Glomerular visceral epithelial cell (primary cell): ENCODE measurements around the gene DDT.
"Not testable (repeated sequence)": the region's sequence is repeated elsewhere in the genome, so short reads cannot be mapped to it uniquely, and the experiment has no call there.

Source experiments
- DNase-seq: peaks from one replicate; pipeline ENCODE4 v3.0.0-alpha.2; 2016; ENCODE audit errors: extremely low spot score

DDT gene

DNA sequence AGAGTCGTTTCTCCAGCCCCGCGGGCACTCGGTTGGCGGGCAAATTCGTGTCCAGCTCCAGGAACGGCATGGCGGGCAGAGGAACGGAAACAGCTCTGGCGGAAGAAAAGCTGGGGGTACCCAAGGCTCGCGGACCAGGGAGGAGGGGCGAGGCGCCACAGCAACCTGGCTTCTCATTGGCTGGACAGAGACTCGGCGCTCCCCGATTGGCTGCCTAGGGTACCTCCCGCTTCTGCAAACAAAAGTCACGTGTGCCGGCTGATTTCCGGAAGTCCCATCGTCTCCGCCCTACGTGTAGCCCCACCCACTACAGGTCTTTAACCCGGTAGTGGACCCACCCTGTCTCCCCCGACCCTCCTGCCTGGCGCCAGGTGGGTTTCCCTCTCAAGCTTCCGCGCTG is at the start of gene DDT:
DDT (minus strand) TSS at position 97 of the 400 bp plus-strand sequence; CDS start at position 70, 27 bp downstream.
- DNase-seq: not testable (repeated sequence)

DNA sequence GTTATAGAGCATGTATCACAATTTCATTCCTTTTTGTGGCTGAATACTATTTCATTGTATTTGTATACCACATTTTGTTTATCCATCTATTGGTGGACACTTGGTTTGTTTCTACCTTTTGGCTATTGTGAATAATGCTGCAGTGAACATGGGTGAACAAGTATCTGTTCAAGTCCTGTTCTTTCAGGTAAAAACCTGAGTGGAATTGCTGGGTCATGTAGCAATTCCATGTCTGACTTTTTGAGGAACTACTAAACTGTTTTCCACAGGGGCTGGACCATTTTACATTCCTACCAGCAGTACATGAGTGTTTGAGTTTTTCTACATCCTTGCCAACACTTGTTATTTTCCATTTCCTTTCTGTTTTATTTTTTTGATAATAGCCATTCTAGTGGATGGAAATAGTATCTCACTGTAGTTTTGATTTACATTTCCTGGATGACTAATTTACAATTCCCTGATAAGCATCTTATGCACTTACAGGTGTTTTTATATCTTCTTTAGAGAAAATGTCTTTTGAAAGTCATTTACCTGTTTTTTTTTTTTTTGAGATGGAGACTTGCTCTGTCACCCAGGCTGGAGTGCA is 49.1 kb upstream of the DDT start:
- no peak for DNase-seq

DNA sequence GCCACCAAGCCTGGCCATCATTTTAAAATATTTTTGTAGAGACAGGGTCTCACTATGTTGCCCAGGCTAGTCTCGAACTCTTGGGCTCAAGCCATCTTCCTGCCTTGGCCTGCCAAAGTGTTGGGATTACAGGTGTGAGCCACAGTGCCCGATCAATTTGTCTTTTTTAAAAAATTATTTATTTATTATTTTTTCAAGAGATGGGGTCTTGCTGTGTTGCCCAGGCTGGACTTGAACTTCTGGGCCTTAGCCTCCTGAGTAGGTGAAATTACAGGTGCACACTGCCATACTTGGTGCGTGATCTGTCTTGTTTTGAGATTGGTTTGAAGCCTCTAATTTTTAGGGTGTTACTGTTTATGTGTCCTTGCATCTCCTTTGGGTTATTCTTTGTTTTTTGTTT is 47.1 kb upstream of the DDT start:
- no peak for DNase-seq

DNA sequence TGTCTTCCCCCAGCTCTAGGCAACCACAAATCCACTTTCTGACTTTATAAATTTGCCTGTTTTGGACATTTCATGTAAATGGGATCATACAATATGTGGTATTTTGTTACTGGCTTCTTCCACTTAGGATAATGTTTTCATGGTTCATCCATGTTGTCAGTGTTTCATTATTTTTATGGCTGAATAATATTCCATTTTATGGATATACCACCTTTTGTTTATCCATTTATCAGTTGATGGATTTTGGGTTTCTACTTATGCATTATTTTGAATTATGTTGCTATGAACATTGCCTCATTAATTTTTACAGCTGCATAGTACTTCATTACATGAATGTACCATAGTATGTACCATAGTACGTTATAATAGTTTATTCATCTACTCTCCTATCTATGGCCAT is 41.9 kb upstream of the DDT start:
- DNase-seq: no peak

DNA sequence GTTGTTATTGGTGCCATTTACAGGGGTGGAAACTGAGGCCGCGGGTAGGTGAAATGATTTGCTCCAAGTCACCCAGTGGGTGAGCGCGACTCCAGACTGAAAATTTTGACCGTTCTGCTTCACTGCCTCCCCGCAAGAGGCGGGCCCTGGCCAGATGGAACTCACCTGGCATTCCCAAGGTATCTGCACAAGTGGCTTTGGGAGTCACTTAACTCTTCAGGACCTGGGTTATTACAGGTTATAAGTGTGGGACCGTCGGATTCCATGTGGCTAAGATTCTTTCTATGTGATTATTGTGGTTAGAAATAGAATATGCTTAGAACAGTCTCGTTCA is 37.5 kb upstream of the DDT start:
- no peak for DNase-seq

DNA sequence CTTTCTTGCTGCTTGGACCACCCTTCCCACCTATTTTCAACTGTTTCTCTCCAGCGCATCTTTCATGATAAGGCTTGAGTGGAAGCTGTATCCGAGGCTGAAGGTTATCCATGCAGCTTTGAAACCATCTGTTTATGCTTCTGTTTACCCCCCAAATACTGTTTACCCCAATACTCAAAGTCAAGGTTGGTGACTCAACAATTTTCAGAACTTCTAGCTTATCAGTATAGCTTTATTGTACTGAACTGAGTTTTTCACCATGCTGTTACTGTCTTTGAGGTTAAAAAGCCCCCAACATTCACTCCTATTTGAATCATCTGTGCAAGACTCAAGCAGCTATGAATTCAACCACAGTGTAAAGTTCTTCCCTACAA is 35.8 kb upstream of the DDT start:
- DNase-seq: no peak

DNA sequence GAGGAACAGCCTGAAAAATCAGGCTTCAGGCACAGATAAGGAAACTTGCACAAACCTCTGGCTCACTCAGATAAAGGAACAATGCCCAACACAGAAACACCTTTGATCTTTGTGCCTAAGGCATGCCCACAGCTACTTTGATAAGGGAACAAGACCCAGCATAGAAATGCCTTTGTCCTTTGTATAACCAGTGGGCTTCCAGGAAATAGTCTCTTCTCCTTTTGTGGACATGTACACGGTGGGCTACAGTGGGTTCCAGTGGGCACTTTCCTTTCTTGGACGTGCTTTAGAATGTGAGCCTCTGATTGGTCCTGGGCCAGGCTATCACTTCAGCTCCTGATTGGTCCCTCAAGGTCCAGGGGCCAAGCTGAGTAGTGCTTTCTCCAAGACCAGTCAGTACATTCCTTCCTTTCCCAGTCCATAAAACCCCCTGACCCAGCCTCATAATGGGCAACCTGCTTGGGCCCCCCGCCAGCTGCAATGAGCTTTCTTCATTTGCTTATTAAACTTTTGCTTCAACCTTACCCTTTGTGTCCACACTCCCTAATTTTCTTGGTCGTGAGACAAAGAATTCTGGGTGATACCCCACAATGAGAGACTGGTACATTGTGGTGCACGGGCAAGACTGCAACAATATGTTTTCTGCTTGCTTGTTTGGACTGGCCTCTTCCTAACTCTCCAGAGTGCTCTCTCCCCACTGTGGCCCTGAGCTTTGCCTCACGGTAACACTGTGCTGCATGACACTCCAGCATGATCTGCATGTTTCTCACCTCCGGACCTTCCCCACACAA is 35.2 kb upstream of the DDT start:
- DNase-seq: no peak

DNA sequence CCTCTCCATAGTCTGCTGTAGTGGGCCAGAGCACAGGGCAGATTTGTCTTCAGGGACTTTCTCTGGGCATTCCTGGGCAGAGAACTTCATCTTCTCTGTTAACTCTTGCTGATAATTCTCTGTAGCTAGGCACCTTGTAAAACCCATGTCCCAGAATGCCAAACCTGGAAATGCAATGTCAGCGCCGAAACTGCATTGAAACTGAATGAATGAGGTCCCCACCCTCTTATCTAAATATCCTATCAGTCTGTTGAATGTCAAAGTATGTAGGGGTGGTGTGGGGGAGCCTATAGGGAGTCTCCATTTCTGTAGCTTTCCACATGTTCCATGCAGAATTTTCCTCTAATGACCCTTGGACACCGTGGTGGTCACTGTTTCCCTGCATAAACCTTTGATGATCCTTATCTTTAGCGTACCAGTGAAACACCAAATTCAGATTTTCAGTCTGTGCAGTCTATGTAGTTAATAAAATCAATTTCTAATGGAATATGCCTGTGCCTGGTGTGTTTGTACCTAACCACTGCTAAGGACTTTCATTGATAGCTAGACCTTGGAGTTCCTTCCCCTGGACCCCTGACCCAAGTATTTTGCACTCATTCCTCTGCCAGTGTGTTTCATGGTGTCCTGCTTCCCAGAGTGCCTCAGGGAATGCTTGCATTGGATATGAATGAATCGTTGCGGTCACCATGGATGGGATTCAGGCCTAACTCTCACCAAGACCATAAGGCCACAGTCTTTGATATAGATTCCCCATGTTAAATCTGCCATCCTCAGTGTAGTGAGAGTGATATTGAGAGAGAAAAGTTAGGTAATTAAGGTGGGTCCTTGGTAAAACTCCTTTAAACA is 34.4 kb upstream of the DDT start:
- no peak for DNase-seq

DNA sequence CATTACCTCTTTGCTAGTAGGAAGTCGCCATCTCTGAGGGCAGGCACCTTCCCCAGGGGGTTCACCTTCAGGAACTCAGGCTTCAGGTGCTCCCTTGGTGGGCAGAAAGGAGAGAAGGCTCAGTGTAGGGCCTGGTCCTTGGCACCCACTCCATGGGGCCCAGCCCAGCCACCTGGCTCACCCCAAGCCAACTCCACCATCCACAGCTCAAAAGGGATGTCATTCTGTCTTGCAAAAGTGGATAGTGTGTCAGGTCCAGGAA is 33.7 kb upstream of the DDT start:
- no peak for DNase-seq

DNA sequence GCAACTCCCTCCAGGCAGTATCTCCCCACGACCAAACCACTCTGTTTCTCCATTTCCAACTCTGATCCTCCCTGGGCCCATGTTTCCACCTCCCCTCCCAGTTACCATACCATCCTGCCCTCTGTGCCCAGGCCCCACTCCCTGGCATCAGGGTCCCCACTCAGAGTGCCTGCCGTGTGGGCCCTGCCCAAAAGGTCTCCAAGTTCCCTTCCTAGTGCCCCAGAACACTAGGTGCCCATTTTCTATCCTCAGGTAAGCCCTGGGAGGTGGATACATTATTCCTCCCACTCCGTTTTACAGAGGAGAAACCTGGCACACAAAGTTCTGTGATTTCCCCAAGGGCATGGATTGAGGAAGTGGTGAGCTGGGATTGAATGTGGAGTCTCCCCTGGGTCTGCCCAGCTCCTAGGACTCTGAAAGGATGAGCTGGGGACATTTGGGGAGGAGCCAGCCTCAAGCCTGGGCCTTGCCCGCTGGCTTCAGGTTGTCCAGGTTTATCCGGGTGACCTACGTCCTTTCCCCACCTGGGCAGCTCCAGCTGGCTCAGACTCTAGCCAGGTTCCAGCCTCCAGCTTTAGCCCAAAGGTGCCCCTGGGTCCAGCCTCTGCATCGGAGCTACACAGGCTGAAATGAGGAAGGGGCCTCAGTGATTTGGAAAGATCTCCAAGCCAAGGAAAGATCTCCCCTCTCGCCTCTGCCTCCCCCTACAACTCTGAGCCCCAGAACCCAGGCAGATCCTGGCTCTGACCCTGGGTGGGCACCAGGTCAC is 33.2 kb upstream of the DDT start:
- DNase-seq: no peak

DNA sequence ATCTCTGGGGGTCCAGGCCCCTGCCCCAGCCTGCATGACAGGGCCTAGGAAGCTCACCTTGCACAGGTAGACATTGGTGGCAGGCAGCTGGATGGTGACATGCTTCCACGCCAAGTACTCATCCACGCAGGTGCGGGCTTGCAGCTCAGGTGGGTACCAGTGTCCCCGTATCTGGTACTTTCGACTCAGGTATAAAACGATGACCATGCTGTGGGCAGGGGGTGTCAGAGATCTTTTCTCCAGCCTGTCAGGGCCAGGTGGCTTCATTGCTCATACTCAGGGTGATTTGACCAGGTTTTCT is 32.6 kb upstream of the DDT start:
- DNase-seq: no peak

DNA sequence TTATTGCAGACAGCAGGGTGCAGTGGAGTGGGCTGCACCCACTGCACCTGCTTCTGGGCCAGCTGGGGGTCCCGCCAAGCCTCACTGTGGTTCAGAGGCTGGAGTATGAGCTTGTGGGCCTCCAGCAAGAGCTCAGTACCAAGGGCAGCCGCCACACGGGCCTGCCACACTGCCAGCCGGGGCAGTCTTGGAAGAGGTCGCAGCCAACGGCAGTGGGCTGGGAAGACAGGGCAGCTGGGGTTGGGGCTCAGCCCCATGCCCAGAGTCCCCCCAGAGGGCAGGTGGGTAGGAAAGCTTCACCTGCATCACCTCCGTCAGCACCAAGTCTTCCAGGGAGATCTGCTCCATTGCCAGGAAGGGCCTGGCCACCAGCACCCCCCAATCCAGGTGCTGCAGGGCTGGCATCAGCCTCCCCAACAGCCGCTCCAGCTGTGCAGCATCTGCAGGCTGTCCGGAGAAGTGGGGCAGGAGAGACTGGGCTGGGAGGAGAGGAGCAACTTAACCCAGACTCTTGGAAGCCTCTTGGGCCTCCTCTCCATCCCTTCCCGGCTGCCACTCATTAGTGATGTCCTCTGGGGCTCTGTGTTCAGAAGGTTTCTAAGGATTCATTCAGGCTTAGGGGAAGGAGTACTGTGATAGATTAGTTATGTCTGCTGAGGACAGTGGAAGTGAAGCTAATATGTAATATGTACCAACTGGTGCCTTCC is 32.1 kb upstream of the DDT start:
- DNase-seq: no peak

DNA sequence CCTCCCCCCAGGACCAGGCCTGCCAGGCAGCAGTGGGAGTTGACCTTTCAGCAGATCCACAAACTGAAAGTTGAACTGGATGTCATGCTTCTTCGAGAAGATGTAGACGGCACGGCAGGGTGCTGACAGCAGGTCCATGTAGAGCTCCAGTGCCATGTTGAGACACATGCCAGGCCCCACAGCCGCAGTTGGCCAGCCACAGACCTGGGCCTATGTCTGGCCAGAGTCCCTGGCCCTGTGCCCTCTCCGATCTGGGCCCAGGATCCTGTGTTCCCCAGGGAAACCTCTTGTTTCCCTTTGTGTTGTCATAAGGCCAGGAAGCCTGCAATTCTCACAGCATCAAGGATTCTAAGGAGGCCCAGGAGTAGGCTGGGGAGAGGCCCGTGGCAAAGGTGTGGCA is 31.0 kb upstream of the DDT start, which contains the start of gene GSTT4:
GSTT4 (minus strand) TSS at position 253 of the 400 bp plus-strand sequence; CDS start at position 156, 97 bp downstream.
- DNase-seq: no peak

DNA sequence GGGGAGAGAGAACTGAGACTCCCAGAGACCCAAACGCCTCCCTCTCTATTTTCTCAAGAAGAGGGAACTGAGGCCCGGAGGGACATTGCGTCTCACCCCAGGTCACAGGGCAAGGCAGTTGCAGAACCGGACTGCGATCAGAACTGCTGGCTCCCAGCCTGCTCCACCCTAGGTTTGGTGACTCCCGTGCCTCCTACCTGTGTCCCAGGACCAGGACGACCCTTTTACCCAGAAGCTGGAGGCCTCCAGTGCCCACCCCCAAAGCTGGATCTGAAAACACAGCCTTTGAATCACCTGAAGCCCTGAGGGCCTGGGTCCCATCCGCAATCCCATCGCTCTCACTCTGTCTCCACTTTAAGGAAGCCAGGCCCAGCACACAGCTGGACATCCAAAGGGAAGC is 29.6 kb upstream of the DDT start:
- DNase-seq: no peak

DNA sequence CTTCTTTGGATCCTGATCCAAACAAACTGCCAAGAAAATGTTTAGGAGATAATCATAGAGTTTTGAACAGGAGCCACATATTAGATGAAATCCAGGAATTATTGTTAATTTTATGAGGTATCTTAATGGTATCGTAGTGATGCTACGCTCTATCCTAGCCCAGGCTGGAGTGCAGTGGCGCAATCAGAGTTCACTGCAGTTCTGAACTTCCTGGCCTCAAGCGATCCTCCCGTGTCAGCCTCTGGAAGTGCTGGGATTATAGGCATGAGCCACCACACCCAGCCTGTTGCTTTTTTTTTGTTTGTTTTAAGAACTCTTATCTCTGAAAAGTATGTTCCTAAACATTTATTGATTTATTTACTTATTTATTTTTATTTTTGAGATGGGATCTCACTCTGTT is 28.6 kb upstream of the DDT start:
- DNase-seq: no peak

DNA sequence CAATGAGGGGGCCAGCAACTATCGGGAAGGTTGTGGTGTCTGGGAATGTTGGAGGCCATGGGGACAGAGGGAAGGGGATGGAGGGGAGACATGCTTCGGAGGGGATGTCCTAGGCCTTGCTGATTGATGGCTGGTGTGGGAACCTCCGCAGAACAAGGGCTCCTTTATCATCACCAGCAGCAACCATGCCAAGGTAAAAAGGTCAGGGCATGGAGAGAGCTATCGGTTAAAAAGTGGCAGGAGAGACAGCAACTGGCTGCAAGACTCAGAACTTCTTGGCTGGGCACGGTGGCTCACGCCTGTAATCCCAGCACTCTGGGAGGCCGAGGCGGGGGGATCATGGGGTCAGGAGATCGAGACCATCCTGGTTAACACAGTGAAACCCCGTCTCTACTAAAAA is 28.0 kb upstream of the DDT start:
- DNase-seq: no peak

DNA sequence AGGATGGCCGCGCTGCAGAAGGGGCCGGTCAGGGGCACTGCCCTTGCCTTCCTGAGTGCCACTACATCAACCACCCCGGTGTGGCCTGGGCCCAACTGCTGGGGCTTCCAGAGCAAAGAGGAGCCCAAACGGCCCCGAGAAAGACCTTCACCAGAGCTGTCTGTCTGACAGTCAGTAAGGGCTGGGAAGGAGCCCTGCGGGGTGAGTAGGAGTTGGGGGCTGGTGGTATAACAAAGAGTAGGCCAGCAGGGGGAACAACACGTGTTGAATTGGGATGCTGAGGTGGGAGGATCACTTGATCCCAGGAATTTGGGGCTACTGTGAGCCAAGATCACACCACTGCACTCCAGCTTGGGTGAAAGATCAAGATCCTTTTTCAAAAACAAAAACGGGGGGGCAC is 27.1 kb upstream of the DDT start:
- DNase-seq: no peak

DNA sequence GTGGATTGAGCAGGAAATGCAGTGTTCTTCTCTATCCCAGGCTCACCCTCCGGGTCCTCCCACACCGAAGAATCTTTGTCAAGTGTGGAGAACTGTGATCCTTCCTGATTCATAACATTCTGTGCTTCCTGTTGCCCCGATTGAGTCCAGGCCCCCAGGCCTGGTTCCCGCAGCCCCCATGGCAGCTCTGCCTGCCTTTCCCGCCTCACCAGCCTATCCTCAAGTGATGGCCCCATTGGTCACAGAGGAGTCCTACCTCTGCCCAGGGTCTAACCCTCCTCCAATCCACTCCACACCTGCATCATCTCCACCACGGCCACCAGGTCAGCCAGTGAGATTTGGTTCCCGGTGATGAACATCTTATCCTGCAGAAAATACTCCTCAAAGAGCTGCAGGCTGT is 25.5 kb upstream of the DDT start:
- not testable (repeated sequence) for DNase-seq

DNA sequence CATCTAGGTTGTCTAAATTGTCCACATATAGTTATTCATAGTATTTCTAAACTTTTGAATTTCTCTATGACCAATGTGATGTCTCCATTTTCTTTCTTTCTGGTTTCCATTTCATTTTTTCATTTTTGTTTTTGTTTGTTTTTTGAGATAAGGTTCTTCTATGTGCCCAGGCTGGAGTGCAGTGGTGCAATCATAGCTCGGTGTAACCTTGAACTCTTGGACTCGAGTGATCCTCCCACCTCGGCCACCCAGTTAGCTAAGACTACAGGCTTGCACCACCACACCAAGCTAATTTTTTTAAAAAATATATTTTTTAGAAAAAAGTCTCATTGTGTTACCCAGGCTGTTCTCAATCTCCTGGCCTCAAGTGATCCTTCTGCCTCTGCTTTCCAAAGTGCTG is 22.9 kb upstream of the DDT start:
- DNase-seq: no peak

DNA sequence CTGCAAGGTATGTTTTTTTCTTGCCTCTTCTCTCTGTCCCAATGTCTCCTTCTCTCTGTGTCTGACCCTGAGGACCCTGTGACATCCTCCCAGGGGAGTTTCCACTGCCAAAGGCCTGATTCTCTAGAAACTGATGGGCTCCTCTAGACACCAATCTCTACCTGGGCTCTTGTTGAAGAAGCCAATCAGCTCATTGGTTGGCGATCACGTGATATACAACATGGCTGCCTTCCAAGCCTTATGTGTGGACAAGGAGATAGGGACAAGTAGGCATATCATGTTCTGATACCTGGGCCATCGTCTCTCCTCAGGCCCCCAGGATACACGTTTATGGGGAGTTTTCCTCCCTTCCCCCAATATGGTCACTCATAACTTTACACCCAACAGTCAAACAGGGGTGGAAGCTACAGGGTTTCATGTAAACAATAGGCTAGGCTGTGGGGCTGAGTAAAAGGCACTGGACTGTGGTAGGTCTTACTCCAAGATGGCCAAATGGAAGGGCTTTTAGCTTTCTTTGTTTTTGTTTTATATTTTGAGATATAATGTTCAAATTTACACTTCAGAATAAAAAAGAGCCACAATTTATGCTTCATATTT is 19.4 kb upstream of the DDT start:
- not testable (repeated sequence) for DNase-seq

DNA sequence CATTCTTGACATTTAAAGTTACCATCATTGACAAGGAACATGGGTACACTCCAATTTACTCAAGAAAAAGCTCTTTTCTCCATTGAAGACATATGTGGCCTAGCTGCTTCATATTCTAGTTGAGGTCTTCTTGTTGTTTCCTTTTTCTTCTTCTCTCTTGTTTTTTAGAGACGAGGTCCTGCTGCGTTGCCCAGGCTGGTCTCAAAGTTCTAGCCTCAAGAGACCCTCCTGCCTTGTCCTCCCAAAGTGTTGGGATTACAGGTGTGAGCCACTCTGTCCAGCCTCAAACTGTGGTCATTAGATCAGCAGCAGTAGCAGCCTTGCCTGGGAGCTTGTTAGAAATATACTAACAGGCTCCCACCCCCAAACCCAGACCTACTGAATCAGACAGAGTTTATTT is 18.8 kb upstream of the DDT start:
- not testable (repeated sequence) for DNase-seq
